GM18951 (cell line): ENCODE data around the gene FCAR.
"Not testable (repeated sequence)": the region's sequence is repeated elsewhere in the genome, so short reads cannot be mapped to it uniquely, and the experiment has no call there.

Experiments used
- POLR2A ChIP-seq: IDR thresholded peaks from 4 replicates; pipeline ENCODE4 v1.6.1; 2011; ENCODE audit warnings: mild to moderate bottlenecking; ENCODE audit not compliant: insufficient read length, insufficient read depth; ENCODE audit errors: extremely low read depth
- in situ Hi-C: fragments of 300-500 bp; cut with MboI; formaldehyde crosslinking; loops from one replicate; pipeline ENCODE4 v1.12.0; 2022; ENCODE audit warnings: low sequenced_read_pairs, mixed read lengths, inconsistent platforms; ENCODE audit not compliant: unreplicated experiment

FCAR gene

GRCh38 chr19:54873990-54874389, at the start of gene FCAR:
FCAR (plus strand) TSS chr19:54874235; CDS start chr19:54874290, 55 bp downstream.
- in situ Hi-C loops: no loop called here
- no peak for TF ChIP-seq POLR2A

GRCh38 chr19:54824416-54824815, 49.6 kb upstream of the FCAR start:
- in situ Hi-C loops: not testable (repeated sequence)

GRCh38 chr19:54825326-54825725, 48.7 kb upstream of the FCAR start:
- in situ Hi-C loops: not testable (repeated sequence)

- in situ Hi-C loops: not testable (repeated sequence)
Observed at GRCh38 chr19:54828064-54828463, 46.0 kb upstream of the FCAR start.

GRCh38 chr19:54832496-54832895, 41.5 kb upstream of the FCAR start, which contains the start of gene KIR2DS4:
KIR2DS4 (plus strand) TSS chr19:54832676.
- in situ Hi-C loops: not testable (repeated sequence)

GRCh38 chr19:54835126-54835525, 38.9 kb upstream of the FCAR start:
- in situ Hi-C loops: not testable (repeated sequence)

GRCh38 chr19:54837522-54837921, 36.5 kb upstream of the FCAR start:
- in situ Hi-C loops: not testable (repeated sequence)

- in situ Hi-C loops: not testable (repeated sequence)
Observed at GRCh38 chr19:54843171-54843570, 30.9 kb upstream of the FCAR start.

- in situ Hi-C loops: not testable (repeated sequence)
Observed at GRCh38 chr19:54850061-54850640, 23.9 kb upstream of the FCAR start, which contains the start of gene KIR3DL2. KIR3DL2 (plus strand) TSS chr19:54850443; CDS start chr19:54850476, 33 bp downstream.

GRCh38 chr19:54850930-54851329, 23.1 kb upstream of the FCAR start:
- no peak for TF ChIP-seq POLR2A
- in situ Hi-C loops: no loop called here

- in situ Hi-C loops: no loop called here
- TF ChIP-seq POLR2A: no peak
Observed at GRCh38 chr19:54851353-54851752, 22.7 kb upstream of the FCAR start.

- in situ Hi-C loops: not testable (repeated sequence)
Observed at GRCh38 chr19:54855241-54855640, 18.8 kb upstream of the FCAR start.

- in situ Hi-C loops: not testable (repeated sequence)
Observed at GRCh38 chr19:54858476-54858875, 15.6 kb upstream of the FCAR start.

- in situ Hi-C loops: not testable (repeated sequence)
Observed at GRCh38 chr19:54859421-54859820, 14.6 kb upstream of the FCAR start.

- in situ Hi-C loops: not testable (repeated sequence)
Observed at GRCh38 chr19:54863459-54863858, 10.6 kb upstream of the FCAR start.

GRCh38 chr19:54871696-54872095, 2.3 kb upstream of the FCAR start:
- TF ChIP-seq POLR2A: no peak
- in situ Hi-C loops: no loop called here
